Measurements from ENCODE around the gene C11orf21.

GRCh38 chr11:2293531-2293971 lies 8.2 kb downstream of the C11orf21 start:
- TF ChIP-seq, protein P1, sequence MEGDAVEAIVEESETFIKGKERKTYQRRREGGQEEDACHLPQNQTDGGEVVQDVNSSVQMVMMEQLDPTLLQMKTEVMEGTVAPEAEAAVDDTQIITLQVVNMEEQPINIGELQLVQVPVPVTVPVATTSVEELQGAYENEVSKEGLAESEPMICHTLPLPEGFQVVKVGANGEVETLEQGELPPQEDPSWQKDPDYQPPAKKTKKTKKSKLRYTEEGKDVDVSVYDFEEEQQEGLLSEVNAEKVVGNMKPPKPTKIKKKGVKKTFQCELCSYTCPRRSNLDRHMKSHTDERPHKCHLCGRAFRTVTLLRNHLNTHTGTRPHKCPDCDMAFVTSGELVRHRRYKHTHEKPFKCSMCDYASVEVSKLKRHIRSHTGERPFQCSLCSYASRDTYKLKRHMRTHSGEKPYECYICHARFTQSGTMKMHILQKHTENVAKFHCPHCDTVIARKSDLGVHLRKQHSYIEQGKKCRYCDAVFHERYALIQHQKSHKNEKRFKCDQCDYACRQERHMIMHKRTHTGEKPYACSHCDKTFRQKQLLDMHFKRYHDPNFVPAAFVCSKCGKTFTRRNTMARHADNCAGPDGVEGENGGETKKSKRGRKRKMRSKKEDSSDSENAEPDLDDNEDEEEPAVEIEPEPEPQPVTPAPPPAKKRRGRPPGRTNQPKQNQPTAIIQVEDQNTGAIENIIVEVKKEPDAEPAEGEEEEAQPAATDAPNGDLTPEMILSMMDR (conservative IDR thresholded peaks at IDR 0.05; ENCODE audit: low read length) = no peak
- no peak for TF ChIP-seq EZH2phosphoT487 (IDR thresholded peaks at IDR 0.05; ENCODE audit: borderline replicate concordance)
